HepG2 (cell line): Measurements from ENCODE around the gene ALDH18A1.

Experiments
- ARHGAP35 ChIP-seq: sonication (generic); formaldehyde crosslinking; IDR thresholded peaks from 2 replicates; pipeline ENCODE4 v1.9.0; 2022; ENCODE audit warnings: mild to moderate bottlenecking, inconsistent platforms, moderate library complexity, missing genetic modification reagents, borderline replicate concordance
- CREM ChIP-seq, 2 experiments: sonication (generic) in 1 of 2; formaldehyde crosslinking in 1 of 2; IDR thresholded peaks; 2 replicates each; pipeline versions ENCODE4 v1.4.0 to v1.6.1; 2016 to 2020; ENCODE audit warnings: antibody characterized with exemption in 1 of 2, mild to moderate bottlenecking in 1 of 2, missing genetic modification reagents in 1 of 2
- FOXM1 ChIP-seq: sonication (generic); formaldehyde crosslinking; IDR thresholded peaks from 2 replicates; pipeline ENCODE4 v1.5.0; 2020; ENCODE audit warnings: missing genetic modification reagents
- JUN ChIP-seq: sonication (generic); formaldehyde crosslinking; IDR thresholded peaks from 2 replicates; pipeline ENCODE4 v1.4.0; 2020; ENCODE audit warnings: mild to moderate bottlenecking, missing genetic modification reagents
- RBM39 ChIP-seq: fragments of 200-400 bp; formaldehyde crosslinking; IDR thresholded peaks from one replicate; pipeline ENCODE4 v1.6.1; 2018; ENCODE audit warnings: antibody characterized with exemption, mild to moderate bottlenecking, low read depth, low read length; ENCODE audit not compliant: poor library complexity, severe bottlenecking
- SP1 ChIP-seq, 2 experiments: fragments of 450-650 bp in 1 of 2; sonication (generic) in 1 of 2; formaldehyde crosslinking in 1 of 2; IDR thresholded peaks; 2 replicates each; pipeline versions ENCODE4 v1.4.0 to v1.6.1; 2016 to 2020; ENCODE audit warnings: missing genetic modification reagents in 1 of 2
- ZBTB8A ChIP-seq: sonication (generic); formaldehyde crosslinking; IDR thresholded peaks from 2 replicates; pipeline ENCODE4 v1.4.0; 2020; ENCODE audit warnings: mild to moderate bottlenecking, low read depth, missing genetic modification reagents, borderline replicate concordance
- ZNF446 ChIP-seq: sonication (generic); formaldehyde crosslinking; IDR thresholded peaks from 2 replicates; pipeline ENCODE4 v1.5.0; 2020; ENCODE audit warnings: mild to moderate bottlenecking, missing genetic modification reagents
- TF ChIP-seq, protein P1 (sequence below): sonication (generic); formaldehyde crosslinking; IDR thresholded peaks from 2 replicates; pipeline ENCODE4 v1.4.0; 2020; ENCODE audit warnings: missing genetic modification reagents
- TF ChIP-seq, protein P2 (sequence below): sonication (generic); formaldehyde crosslinking; IDR thresholded peaks from 2 replicates; pipeline ENCODE4 v1.5.0; 2020; ENCODE audit warnings: mild to moderate bottlenecking, missing genetic modification reagents, moderate library complexity
- TF ChIP-seq, protein P3 (sequence below): sonication (generic); formaldehyde crosslinking; IDR thresholded peaks from 2 replicates; pipeline ENCODE4 v1.4.0; 2020; ENCODE audit warnings: mild to moderate bottlenecking, missing genetic modification reagents, borderline replicate concordance
- TF ChIP-seq, protein P4 (sequence below): sonication (generic); formaldehyde crosslinking; IDR thresholded peaks from 2 replicates; pipeline ENCODE4 v1.5.1; 2020; ENCODE audit warnings: mild to moderate bottlenecking, missing genetic modification reagents

DNA sequence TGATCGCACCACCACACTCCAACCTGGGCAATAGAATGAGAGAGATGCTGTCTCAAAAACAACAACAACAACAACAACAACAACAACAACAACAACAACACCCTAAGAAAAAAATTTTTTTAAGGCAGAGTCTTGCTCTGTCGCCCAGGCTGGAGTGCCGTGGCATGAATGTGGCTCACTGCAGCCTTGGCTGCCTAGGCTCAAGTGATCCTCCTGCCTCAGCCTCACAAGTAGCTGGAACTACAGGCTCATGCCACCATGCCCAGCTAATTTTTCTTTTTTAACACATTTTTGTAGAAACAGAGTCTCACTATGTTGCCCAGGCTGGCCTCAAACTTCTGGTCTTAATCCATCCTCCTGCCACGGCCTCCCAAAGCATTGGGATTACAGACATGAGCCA lies 18.6 kb downstream of the ALDH18A1 start:
- TF ChIP-seq, protein P1, sequence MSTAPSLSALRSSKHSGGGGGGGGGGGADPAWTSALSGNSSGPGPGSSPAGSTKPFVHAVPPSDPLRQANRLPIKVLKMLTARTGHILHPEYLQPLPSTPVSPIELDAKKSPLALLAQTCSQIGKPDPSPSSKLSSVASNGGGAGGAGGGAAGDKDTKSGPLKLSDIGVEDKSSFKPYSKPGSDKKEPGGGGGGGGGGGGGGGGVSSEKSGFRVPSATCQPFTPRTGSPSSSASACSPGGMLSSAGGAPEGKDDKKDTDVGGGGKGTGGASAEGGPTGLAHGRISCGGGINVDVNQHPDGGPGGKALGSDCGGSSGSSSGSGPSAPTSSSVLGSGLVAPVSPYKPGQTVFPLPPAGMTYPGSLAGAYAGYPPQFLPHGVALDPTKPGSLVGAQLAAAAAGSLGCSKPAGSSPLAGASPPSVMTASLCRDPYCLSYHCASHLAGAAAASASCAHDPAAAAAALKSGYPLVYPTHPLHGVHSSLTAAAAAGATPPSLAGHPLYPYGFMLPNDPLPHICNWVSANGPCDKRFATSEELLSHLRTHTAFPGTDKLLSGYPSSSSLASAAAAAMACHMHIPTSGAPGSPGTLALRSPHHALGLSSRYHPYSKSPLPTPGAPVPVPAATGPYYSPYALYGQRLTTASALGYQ (CRISPR knock-in tag) = no peak
- TF ChIP-seq JUN = no peak
- TF ChIP-seq SP1 (IDR thresholded peaks at IDR 0.05) = no peak
- TF ChIP-seq SP1 (CRISPR knock-in tag; IDR thresholded peaks at IDR 0.05) = no peak
- TF ChIP-seq, protein P2, sequence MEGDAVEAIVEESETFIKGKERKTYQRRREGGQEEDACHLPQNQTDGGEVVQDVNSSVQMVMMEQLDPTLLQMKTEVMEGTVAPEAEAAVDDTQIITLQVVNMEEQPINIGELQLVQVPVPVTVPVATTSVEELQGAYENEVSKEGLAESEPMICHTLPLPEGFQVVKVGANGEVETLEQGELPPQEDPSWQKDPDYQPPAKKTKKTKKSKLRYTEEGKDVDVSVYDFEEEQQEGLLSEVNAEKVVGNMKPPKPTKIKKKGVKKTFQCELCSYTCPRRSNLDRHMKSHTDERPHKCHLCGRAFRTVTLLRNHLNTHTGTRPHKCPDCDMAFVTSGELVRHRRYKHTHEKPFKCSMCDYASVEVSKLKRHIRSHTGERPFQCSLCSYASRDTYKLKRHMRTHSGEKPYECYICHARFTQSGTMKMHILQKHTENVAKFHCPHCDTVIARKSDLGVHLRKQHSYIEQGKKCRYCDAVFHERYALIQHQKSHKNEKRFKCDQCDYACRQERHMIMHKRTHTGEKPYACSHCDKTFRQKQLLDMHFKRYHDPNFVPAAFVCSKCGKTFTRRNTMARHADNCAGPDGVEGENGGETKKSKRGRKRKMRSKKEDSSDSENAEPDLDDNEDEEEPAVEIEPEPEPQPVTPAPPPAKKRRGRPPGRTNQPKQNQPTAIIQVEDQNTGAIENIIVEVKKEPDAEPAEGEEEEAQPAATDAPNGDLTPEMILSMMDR (CRISPR knock-in tag) = no peak
- no peak for TF ChIP-seq ARHGAP35 (CRISPR knock-in tag)
- TF ChIP-seq ZNF446 = no peak
- TF ChIP-seq, protein P3, sequence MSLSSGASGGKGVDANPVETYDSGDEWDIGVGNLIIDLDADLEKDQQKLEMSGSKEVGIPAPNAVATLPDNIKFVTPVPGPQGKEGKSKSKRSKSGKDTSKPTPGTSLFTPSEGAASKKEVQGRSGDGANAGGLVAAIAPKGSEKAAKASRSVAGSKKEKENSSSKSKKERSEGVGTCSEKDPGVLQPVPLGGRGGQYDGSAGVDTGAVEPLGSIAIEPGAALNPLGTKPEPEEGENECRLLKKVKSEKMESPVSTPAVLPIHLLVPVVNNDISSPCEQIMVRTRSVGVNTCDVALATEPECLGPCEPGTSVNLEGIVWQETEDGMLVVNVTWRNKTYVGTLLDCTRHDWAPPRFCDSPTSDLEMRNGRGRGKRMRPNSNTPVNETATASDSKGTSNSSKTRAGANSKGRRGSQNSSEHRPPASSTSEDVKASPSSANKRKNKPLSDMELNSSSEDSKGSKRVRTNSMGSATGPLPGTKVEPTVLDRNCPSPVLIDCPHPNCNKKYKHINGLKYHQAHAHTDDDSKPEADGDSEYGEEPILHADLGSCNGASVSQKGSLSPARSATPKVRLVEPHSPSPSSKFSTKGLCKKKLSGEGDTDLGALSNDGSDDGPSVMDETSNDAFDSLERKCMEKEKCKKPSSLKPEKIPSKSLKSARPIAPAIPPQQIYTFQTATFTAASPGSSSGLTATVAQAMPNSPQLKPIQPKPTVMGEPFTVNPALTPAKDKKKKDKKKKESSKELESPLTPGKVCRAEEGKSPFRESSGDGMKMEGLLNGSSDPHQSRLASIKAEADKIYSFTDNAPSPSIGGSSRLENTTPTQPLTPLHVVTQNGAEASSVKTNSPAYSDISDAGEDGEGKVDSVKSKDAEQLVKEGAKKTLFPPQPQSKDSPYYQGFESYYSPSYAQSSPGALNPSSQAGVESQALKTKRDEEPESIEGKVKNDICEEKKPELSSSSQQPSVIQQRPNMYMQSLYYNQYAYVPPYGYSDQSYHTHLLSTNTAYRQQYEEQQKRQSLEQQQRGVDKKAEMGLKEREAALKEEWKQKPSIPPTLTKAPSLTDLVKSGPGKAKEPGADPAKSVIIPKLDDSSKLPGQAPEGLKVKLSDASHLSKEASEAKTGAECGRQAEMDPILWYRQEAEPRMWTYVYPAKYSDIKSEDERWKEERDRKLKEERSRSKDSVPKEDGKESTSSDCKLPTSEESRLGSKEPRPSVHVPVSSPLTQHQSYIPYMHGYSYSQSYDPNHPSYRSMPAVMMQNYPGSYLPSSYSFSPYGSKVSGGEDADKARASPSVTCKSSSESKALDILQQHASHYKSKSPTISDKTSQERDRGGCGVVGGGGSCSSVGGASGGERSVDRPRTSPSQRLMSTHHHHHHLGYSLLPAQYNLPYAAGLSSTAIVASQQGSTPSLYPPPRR = no peak
- TF ChIP-seq, protein P4, sequence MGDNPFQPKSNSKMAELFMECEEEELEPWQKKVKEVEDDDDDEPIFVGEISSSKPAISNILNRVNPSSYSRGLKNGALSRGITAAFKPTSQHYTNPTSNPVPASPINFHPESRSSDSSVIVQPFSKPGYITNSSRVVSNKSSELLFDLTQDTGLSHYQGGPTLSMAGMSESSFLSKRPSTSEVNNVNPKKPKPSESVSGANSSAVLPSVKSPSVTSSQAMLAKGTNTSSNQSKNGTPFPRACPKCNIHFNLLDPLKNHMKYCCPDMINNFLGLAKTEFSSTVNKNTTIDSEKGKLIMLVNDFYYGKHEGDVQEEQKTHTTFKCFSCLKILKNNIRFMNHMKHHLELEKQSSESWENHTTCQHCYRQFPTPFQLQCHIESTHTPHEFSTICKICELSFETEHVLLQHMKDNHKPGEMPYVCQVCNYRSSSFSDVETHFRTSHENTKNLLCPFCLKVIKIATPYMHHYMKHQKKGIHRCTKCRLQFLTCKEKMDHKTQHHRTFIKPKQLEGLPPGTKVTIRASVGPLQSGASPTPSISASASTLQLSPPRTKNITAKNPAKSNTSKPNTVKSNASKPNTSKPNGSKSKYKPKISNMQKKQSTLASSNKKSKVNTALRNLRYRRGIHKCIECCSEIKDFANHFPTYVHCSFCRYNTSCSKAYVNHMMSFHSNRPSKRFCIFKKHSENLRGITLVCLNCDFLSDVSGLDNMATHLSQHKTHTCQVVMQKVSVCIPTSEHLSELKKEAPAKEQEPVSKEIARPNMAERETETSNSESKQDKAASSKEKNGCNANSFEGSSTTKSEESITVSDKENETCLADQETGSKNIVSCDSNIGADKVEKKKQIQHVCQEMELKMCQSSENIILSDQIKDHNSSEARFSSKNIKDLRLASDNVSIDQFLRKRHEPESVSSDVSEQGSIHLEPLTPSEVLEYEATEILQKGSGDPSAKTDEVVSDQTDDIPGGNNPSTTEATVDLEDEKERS (CRISPR knock-in tag) = no peak
- TF ChIP-seq ZBTB8A (CRISPR knock-in tag) = no peak
- TF ChIP-seq FOXM1 (CRISPR knock-in tag) = no peak
- no peak for TF ChIP-seq RBM39
- TF ChIP-seq CREM (IDR thresholded peaks at IDR 0.05) = no peak
- TF ChIP-seq CREM (CRISPR knock-in tag; IDR thresholded peaks at IDR 0.05) = no peak
